WTC11 (cell line): Measurements from ENCODE around the gene GADD45GIP1. TPM values are rescaled to one million over a fixed set of nuclear protein-coding genes. Genes with fewer than 3 reads are reported as not detected.

Source experiments
- ATAC-seq: fragments of 200-7000 bp; cut with Tn5 transposase; 2 replicates; pipeline ENCODE4 v1.10.0; 2021; ENCODE audit warnings: mild to moderate bottlenecking, moderate library complexity
- CTCF ChIA-PET: fragments of 300-600 bp; sonication (Branson Sonifier 250); formaldehyde crosslinking; loops from one replicate; lab custom pipeline; 2021; ENCODE audit warnings: antibody characterized with exemption; lab: Charles Lee
- POLR2A ChIA-PET: fragments of 350-600 bp; sonication (Branson Sonifier 250); formaldehyde crosslinking; loops from one replicate; lab custom pipeline; 2021; ENCODE audit warnings: antibody characterized with exemption; lab: Charles Lee
- DNase-seq: peaks from one replicate; pipeline ENCODE4 v3.0.0; 2021; ENCODE audit warnings: low spot score
- H3K27ac Mint-ChIP-seq: 2 replicates; pipeline ENCODE4 v1.8.0; 2021; ENCODE audit warnings: mixed read lengths
- H3K27me3 Mint-ChIP-seq: 2 replicates; pipeline ENCODE4 v1.8.0; 2021; ENCODE audit warnings: low read depth, mild to moderate bottlenecking, moderate library complexity, mixed read lengths
- H3K36me3 Mint-ChIP-seq: 2 replicates; pipeline ENCODE4 v1.8.0; 2021; ENCODE audit warnings: mixed read lengths
- H3K4me1 Mint-ChIP-seq: 2 replicates; pipeline ENCODE4 v1.8.0; 2022; ENCODE audit warnings: mixed read lengths
- H3K4me3 Mint-ChIP-seq: 2 replicates; pipeline ENCODE4 v1.8.0; 2021; ENCODE audit warnings: mild to moderate bottlenecking, moderate library complexity, mixed read lengths
- H3K9me3 Mint-ChIP-seq: 2 replicates; pipeline ENCODE4 v1.8.0; 2021; ENCODE audit warnings: mixed read lengths
- CBFB ChIP-seq: sonication (generic); formaldehyde crosslinking; IDR thresholded peaks from 2 replicates; pipeline ENCODE4 v1.8.1; 2022; ENCODE audit warnings: mild to moderate bottlenecking, low read depth, missing genetic modification reagents
- CREM ChIP-seq: sonication (generic); formaldehyde crosslinking; IDR thresholded peaks from 2 replicates; pipeline ENCODE4 v1.8.1; 2022; ENCODE audit warnings: mild to moderate bottlenecking, missing genetic modification reagents, moderate library complexity
- CTCF ChIP-seq: fragments of 200-600 bp; IDR thresholded peaks from 2 replicates; pipeline ENCODE4 v1.8.0; 2022; ENCODE audit warnings: antibody characterized with exemption
- ETV6 ChIP-seq: sonication (generic); formaldehyde crosslinking; IDR thresholded peaks from 2 replicates; pipeline ENCODE4 v1.8.1; 2022; ENCODE audit warnings: mild to moderate bottlenecking, missing genetic modification reagents
- FOXP4 ChIP-seq: sonication (generic); formaldehyde crosslinking; IDR thresholded peaks from 2 replicates; pipeline ENCODE4 v1.8.0; 2022; ENCODE audit warnings: mild to moderate bottlenecking, missing genetic modification reagents
- IRF1 ChIP-seq: sonication (generic); formaldehyde crosslinking; IDR thresholded peaks from 2 replicates; pipeline ENCODE4 v1.8.0; 2023; ENCODE audit warnings: missing genetic modification reagents
- JUN ChIP-seq: sonication (generic); formaldehyde crosslinking; IDR thresholded peaks from 2 replicates; pipeline ENCODE4 v1.8.0; 2023; ENCODE audit warnings: mild to moderate bottlenecking, missing genetic modification reagents
- KAT7 ChIP-seq: sonication (generic); formaldehyde crosslinking; IDR thresholded peaks from 2 replicates; pipeline ENCODE4 v1.8.1; 2023; ENCODE audit warnings: missing genetic modification reagents, mild to moderate bottlenecking, borderline replicate concordance
- NFYB ChIP-seq: sonication (generic); formaldehyde crosslinking; conservative IDR thresholded peaks from 2 replicates; pipeline ENCODE4 v1.8.0; 2022; ENCODE audit warnings: low read depth, missing genetic modification reagents
- NR3C1 ChIP-seq: sonication (generic); formaldehyde crosslinking; conservative IDR thresholded peaks from 2 replicates; pipeline ENCODE4 v1.8.1; 2023; ENCODE audit warnings: low read depth, mild to moderate bottlenecking, missing genetic modification reagents
- RORB ChIP-seq: fragments of 250-450 bp; sonication (Bioruptor Pico); IDR thresholded peaks from 2 replicates; pipeline ENCODE4 v1.9.0; 2021; ENCODE audit warnings: mild to moderate bottlenecking
- TEAD4 ChIP-seq: sonication (generic); formaldehyde crosslinking; IDR thresholded peaks from 2 replicates; pipeline ENCODE4 v1.8.0; 2022; ENCODE audit warnings: mild to moderate bottlenecking, missing genetic modification reagents
- TP53 ChIP-seq: sonication (generic); formaldehyde crosslinking; IDR thresholded peaks from 2 replicates; pipeline ENCODE4 v1.8.1; 2023; ENCODE audit warnings: mild to moderate bottlenecking, missing genetic modification reagents
- ZBTB21 ChIP-seq: sonication (generic); formaldehyde crosslinking; IDR thresholded peaks from 2 replicates; pipeline ENCODE4 v1.8.1; 2023; ENCODE audit warnings: mild to moderate bottlenecking, missing genetic modification reagents, borderline replicate concordance
- ZMAT4 ChIP-seq: fragments of 250-450 bp; sonication (Bioruptor Pico); IDR thresholded peaks from 2 replicates; pipeline ENCODE4 v1.9.0; 2021; ENCODE audit warnings: mild to moderate bottlenecking
- ZNF219 ChIP-seq: sonication (generic); formaldehyde crosslinking; IDR thresholded peaks from 2 replicates; pipeline ENCODE4 v1.8.0; 2023; ENCODE audit warnings: missing genetic modification reagents, mild to moderate bottlenecking, borderline replicate concordance
- ZNF416 ChIP-seq: fragments of 250-450 bp; sonication (Bioruptor Pico); IDR thresholded peaks from 2 replicates; pipeline ENCODE4 v1.9.0; 2021; ENCODE audit warnings: mild to moderate bottlenecking, inconsistent platforms
- ZNF425 ChIP-seq: fragments of 250-450 bp; sonication (Bioruptor Pico); conservative IDR thresholded peaks from 2 replicates; pipeline ENCODE4 v1.9.0; 2021; ENCODE audit warnings: mild to moderate bottlenecking
- ZNF671 ChIP-seq: fragments of 250-450 bp; sonication (Bioruptor Pico); IDR thresholded peaks from 2 replicates; pipeline ENCODE4 v1.8.0; 2021; ENCODE audit warnings: mild to moderate bottlenecking
- ZSCAN18 ChIP-seq: fragments of 250-450 bp; sonication (Bioruptor Pico); IDR thresholded peaks from 2 replicates; pipeline ENCODE4 v2.1.2; 2022; ENCODE audit warnings: mild to moderate bottlenecking, moderate library complexity
- total RNA-seq: library from RNA; stranded (reverse); gene quantifications from 3 replicates; pipeline ENCODE4 v1.2.3, GENCODE V29; 2021

Gene GADD45GIP1
- total RNA-seq, 1 experiment from 2014 or later, result 54.4 TPM

- Mint-ChIP-seq H3K36me3 (peaks cover 3% of the 10 kb centered on the region; the same call in 1 of the 2 replicates), H3K4me1 (peaks cover 9% of the 10 kb centered on the region), H3K27ac (no peak overlapping the region), H3K27me3 (peaks cover 76% of the 10 kb centered on the region), H3K4me3 (no peak overlapping the region)
- CTCF ChIA-PET, result interaction anchor here (0.5 to 2.1 kb wide), 7 partner anchors 16 to 101 kb away, joined by 3 to 5 read pairs (median 3); no protein-coding TSS in a partner anchor
- DNase-seq (no peak), ATAC-seq (no peak)
- POLR2A ChIA-PET, result interaction anchor here (0.6 kb wide), 1 partner anchor 43 kb away, joined by 3 read pairs; no protein-coding TSS in a partner anchor
- TF ChIP-seq ZNF219 (CRISPR knock-in tag), result no peak
- no peak for TF ChIP-seq JUN
- TF ChIP-seq NR3C1 (CRISPR knock-in tag), result no peak
- no peak for TF ChIP-seq NFYB
- TF ChIP-seq ETV6 (CRISPR knock-in tag), result no peak
- TF ChIP-seq KAT7 (CRISPR knock-in tag), result no peak
- TF ChIP-seq ZNF671 (CRISPR knock-in tag), result no peak
- TF ChIP-seq, all 79 proteins: peak for 0
- no peaks in the 10 kb centered on the region for H3K9me3 Mint-ChIP-seq
Observed at GRCh38 chr19:12993562-12993961, 36.5 kb upstream of the GADD45GIP1 start.

GRCh38 chr19:12992729-12993128 lies 35.7 kb upstream of the GADD45GIP1 start:
- no peak for DNase-seq
- POLR2A ChIA-PET, result no interaction called here
- CTCF ChIA-PET, result interaction anchor here (0.7 to 2.1 kb wide), 6 partner anchors 15 to 101 kb away, joined by 3 to 6 read pairs (median 4); no protein-coding TSS in a partner anchor
- ATAC-seq, result no peak
- peaks cover 69% of the 10 kb centered on the region for H3K27me3 Mint-ChIP-seq
- H3K36me3 Mint-ChIP-seq, result peaks cover 3% of the 10 kb centered on the region; the same call in 1 of the 2 replicates
- H3K4me1 Mint-ChIP-seq, result peaks cover 9% of the 10 kb centered on the region
- H3K27ac Mint-ChIP-seq, result no peak overlapping the region
- no peak for TF ChIP-seq TEAD4 (CRISPR knock-in tag)
- TF ChIP-seq ZBTB21 (CRISPR knock-in tag), result no peak
- no peak for TF ChIP-seq ZSCAN18 (CRISPR knock-in tag)
- TF ChIP-seq RORB (CRISPR knock-in tag), result no peak
- no peak for TF ChIP-seq CBFB (CRISPR knock-in tag)
- no peak for TF ChIP-seq IRF1 (CRISPR knock-in tag)
- TF ChIP-seq TP53 (CRISPR knock-in tag), result no peak
- no peak for TF ChIP-seq ZNF416 (CRISPR knock-in tag)
- TF ChIP-seq CTCF, result no peak
- no peak for TF ChIP-seq CREM (CRISPR knock-in tag)
- TF ChIP-seq FOXP4 (CRISPR knock-in tag), result no peak
- no peak for TF ChIP-seq ZMAT4
- no peak for TF ChIP-seq ZNF425
- TF ChIP-seq ZNF219 (CRISPR knock-in tag), result no peak
- no peak overlapping the region for H3K4me3 Mint-ChIP-seq
- no peaks in the 10 kb centered on the region for H3K9me3 Mint-ChIP-seq
